Measurements from ENCODE around the gene MRPL21.

MRPL21 gene

GRCh38 chr11:68948496-68948895 lies 44.9 kb upstream of the MRPL21 start:
- Histone ChIP-seq H3K36me3 (ENCODE audit: control insufficient read depth in 1 of 2, insufficient read depth in 2 of 2, low read depth in 1 of 2, low read length in 2 of 2) (no peaks in the 10 kb centered on the region), H2BK12ac (ENCODE audit: low read length in 2 of 2) (no peak overlapping the region), H3K9ac (ENCODE audit: low read length) (no peak overlapping the region), H3K9me3 (ENCODE audit: control insufficient read depth, low read length) (no peaks in the 10 kb centered on the region), H2BK15ac (ENCODE audit: low read depth, poor library complexity, severe bottlenecking) (no peak overlapping the region), H4K8ac (ENCODE audit: low read length) (no peak overlapping the region), H3K27me3 (ENCODE audit: control insufficient read depth in 1 of 2, insufficient read depth in 1 of 2, low read length in 2 of 2) (peaks cover 0 to 11% of the 10 kb centered on the region in 2 experiments), H3K18ac (ENCODE audit: low read depth in 1 of 2, low read length in 2 of 2) (no peak overlapping the region), H3K4me2 (ENCODE audit: low read length, poor library complexity, severe bottlenecking) (no peak overlapping the region), H2BK5ac (ENCODE audit: low read depth, low read length, poor library complexity, severe bottlenecking) (no peak overlapping the region), H3K14ac (ENCODE audit: low read length in 2 of 2) (no peak overlapping the region), H3K4me1 (ENCODE audit: control insufficient read depth, insufficient read depth, low read depth, low read length) (peaks cover 5% of the 10 kb centered on the region), H2AFZ (ENCODE audit: low read depth, low read length) (no peak overlapping the region), H3K79me1 (replicated peaks; ENCODE audit: low read length, poor library complexity, severe bottlenecking) (no peaks in the 10 kb centered on the region), H3K23ac (ENCODE audit: low read length in 2 of 2) (no peak overlapping the region), H2AK5ac (ENCODE audit: low read length, severe bottlenecking) (no peak overlapping the region), H3K4ac (ENCODE audit: low read depth in 1 of 2, low read length in 2 of 2) (no peak overlapping the region), H4K91ac (ENCODE audit: low read length) (no peak overlapping the region), H3K4me3 (ENCODE audit: insufficient read depth in 1 of 2, low read depth in 1 of 2, low read length in 2 of 2) (no peak overlapping the region), H3K27ac (ENCODE audit: low read length, poor library complexity, severe bottlenecking) (no peak overlapping the region), H2BK120ac (ENCODE audit: low read depth, low read length) (no peak overlapping the region)
- peak; percentile 32 for DNase-seq
- 99% methylated on average over 1 of the region's 2 CpGs for WGBS

GRCh38 chr11:68947151-68947550 lies 43.5 kb upstream of the MRPL21 start:
- Histone ChIP-seq H3K27me3 (ENCODE audit: control insufficient read depth in 1 of 2, insufficient read depth in 1 of 2, low read length in 2 of 2) (peaks cover 0 to 11% of the 10 kb centered on the region in 2 experiments), H3K4me3 (ENCODE audit: insufficient read depth in 1 of 2, low read depth in 1 of 2, low read length in 2 of 2) (no peak overlapping the region), H2BK5ac (ENCODE audit: low read depth, low read length, poor library complexity, severe bottlenecking) (no peak overlapping the region), H2AK5ac (ENCODE audit: low read length, severe bottlenecking) (no peak overlapping the region), H3K9me3 (ENCODE audit: control insufficient read depth, low read length) (no peaks in the 10 kb centered on the region), H2BK12ac (ENCODE audit: low read length in 2 of 2) (no peak overlapping the region), H3K79me1 (replicated peaks; ENCODE audit: low read length, poor library complexity, severe bottlenecking) (no peaks in the 10 kb centered on the region), H4K8ac (ENCODE audit: low read length) (no peak overlapping the region), H3K18ac (ENCODE audit: low read depth in 1 of 2, low read length in 2 of 2) (no peak overlapping the region), H2BK15ac (ENCODE audit: low read depth, poor library complexity, severe bottlenecking) (no peak overlapping the region), H3K23ac (ENCODE audit: low read length in 2 of 2) (no peak overlapping the region), H2BK120ac (ENCODE audit: low read depth, low read length) (no peak overlapping the region), H3K4me1 (ENCODE audit: control insufficient read depth, insufficient read depth, low read depth, low read length) (peaks cover 5% of the 10 kb centered on the region), H3K4ac (ENCODE audit: low read depth in 1 of 2, low read length in 2 of 2) (no peak overlapping the region), H3K36me3 (ENCODE audit: control insufficient read depth in 1 of 2, insufficient read depth in 2 of 2, low read depth in 1 of 2, low read length in 2 of 2) (peaks cover 0 to 3% of the 10 kb centered on the region in 2 experiments), H2AFZ (ENCODE audit: low read depth, low read length) (no peak overlapping the region), H3K4me2 (ENCODE audit: low read length, poor library complexity, severe bottlenecking) (no peak overlapping the region), H4K91ac (ENCODE audit: low read length) (no peak overlapping the region), H3K27ac (ENCODE audit: low read length, poor library complexity, severe bottlenecking) (no peak overlapping the region), H3K14ac (ENCODE audit: low read length in 2 of 2) (no peak overlapping the region), H3K9ac (ENCODE audit: low read length) (peak overlapping the region; percentile 83)
- 75% methylated on average over 11 of the region's 11 CpGs for WGBS
- DNase-seq, result no peak

- H2BK5ac ChIP-seq (ENCODE audit: low read depth, low read length, poor library complexity, severe bottlenecking), result no peak overlapping the region
- 74% methylated on average over 16 of the region's 18 CpGs for WGBS
- no peak overlapping the region for H4K91ac ChIP-seq (ENCODE audit: low read length)
- peak overlapping the region; percentile 83 for H3K9ac ChIP-seq (ENCODE audit: low read length)
- no peak overlapping the region for H3K18ac ChIP-seq (ENCODE audit: low read depth in 1 of 2, low read length in 2 of 2)
- H2AFZ ChIP-seq (ENCODE audit: low read depth, low read length), result no peak overlapping the region
- H3K36me3 ChIP-seq (ENCODE audit: control insufficient read depth in 1 of 2, insufficient read depth in 2 of 2, low read depth in 1 of 2, low read length in 2 of 2), result peaks cover 0 to 8% of the 10 kb centered on the region in 2 experiments
- no peak overlapping the region for H2BK120ac ChIP-seq (ENCODE audit: low read depth, low read length)
- H3K23ac ChIP-seq (ENCODE audit: low read length in 2 of 2), result no peak overlapping the region
- no peaks in the 10 kb centered on the region for H3K79me1 ChIP-seq (replicated peaks; ENCODE audit: low read length, poor library complexity, severe bottlenecking)
- peak overlapping the region in 1 of 2 experiments; percentile 32 for H2BK12ac ChIP-seq (ENCODE audit: low read length in 2 of 2)
- no peak overlapping the region for H3K14ac ChIP-seq (ENCODE audit: low read length in 2 of 2)
- H3K4me2 ChIP-seq (ENCODE audit: low read length, poor library complexity, severe bottlenecking), result no peak overlapping the region
- H3K27me3 ChIP-seq (ENCODE audit: control insufficient read depth in 1 of 2, insufficient read depth in 1 of 2, low read length in 2 of 2), result peaks cover 0 to 11% of the 10 kb centered on the region in 2 experiments
- no peak overlapping the region for H4K8ac ChIP-seq (ENCODE audit: low read length)
- peaks cover 5% of the 10 kb centered on the region for H3K4me1 ChIP-seq (ENCODE audit: control insufficient read depth, insufficient read depth, low read depth, low read length)
- H3K4me3 ChIP-seq (ENCODE audit: insufficient read depth in 1 of 2, low read depth in 1 of 2, low read length in 2 of 2), result no peak overlapping the region
- H2BK15ac ChIP-seq (ENCODE audit: low read depth, poor library complexity, severe bottlenecking), result no peak overlapping the region
- H3K4ac ChIP-seq (ENCODE audit: low read depth in 1 of 2, low read length in 2 of 2), result no peak overlapping the region
- no peaks in the 10 kb centered on the region for H3K9me3 ChIP-seq (ENCODE audit: control insufficient read depth, low read length)
- no peak overlapping the region for H2AK5ac ChIP-seq (ENCODE audit: low read length, severe bottlenecking)
- no peak overlapping the region for H3K27ac ChIP-seq (ENCODE audit: low read length, poor library complexity, severe bottlenecking)
- DNase-seq, result peak; percentile 94
Observed at GRCh38 chr11:68946416-68947090, 42.9 kb upstream of the MRPL21 start.

GRCh38 chr11:68942751-68943271 lies 39.2 kb upstream of the MRPL21 start:
- Histone ChIP-seq H2AFZ (ENCODE audit: low read depth, low read length) (no peak overlapping the region), H4K91ac (ENCODE audit: low read length) (no peak overlapping the region), H2BK5ac (ENCODE audit: low read depth, low read length, poor library complexity, severe bottlenecking) (no peak overlapping the region), H3K4me2 (ENCODE audit: low read length, poor library complexity, severe bottlenecking) (no peak overlapping the region), H2AK5ac (ENCODE audit: low read length, severe bottlenecking) (no peak overlapping the region), H3K4me3 (ENCODE audit: insufficient read depth in 1 of 2, low read depth in 1 of 2, low read length in 2 of 2) (no peak overlapping the region), H3K18ac (ENCODE audit: low read depth in 1 of 2, low read length in 2 of 2) (no peak overlapping the region), H3K27ac (ENCODE audit: low read length, poor library complexity, severe bottlenecking) (no peak overlapping the region), H3K23ac (ENCODE audit: low read length in 2 of 2) (no peak overlapping the region), H2BK120ac (ENCODE audit: low read depth, low read length) (no peak overlapping the region), H3K14ac (ENCODE audit: low read length in 2 of 2) (no peak overlapping the region), H3K4ac (ENCODE audit: low read depth in 1 of 2, low read length in 2 of 2) (no peak overlapping the region), H4K8ac (ENCODE audit: low read length) (no peak overlapping the region), H3K79me1 (replicated peaks; ENCODE audit: low read length, poor library complexity, severe bottlenecking) (no peaks in the 10 kb centered on the region), H3K27me3 (ENCODE audit: control insufficient read depth in 1 of 2, insufficient read depth in 1 of 2, low read length in 2 of 2) (no peaks in the 10 kb centered on the region), H3K4me1 (ENCODE audit: control insufficient read depth, insufficient read depth, low read depth, low read length) (peaks cover 6% of the 10 kb centered on the region), H2BK15ac (ENCODE audit: low read depth, poor library complexity, severe bottlenecking) (no peak overlapping the region), H2BK12ac (ENCODE audit: low read length in 2 of 2) (no peak overlapping the region), H3K9ac (ENCODE audit: low read length) (no peak overlapping the region), H3K36me3 (ENCODE audit: control insufficient read depth in 1 of 2, insufficient read depth in 2 of 2, low read depth in 1 of 2, low read length in 2 of 2) (peaks cover 27 to 38% of the 10 kb centered on the region in 2 experiments), H3K9me3 (ENCODE audit: control insufficient read depth, low read length) (no peaks in the 10 kb centered on the region)
- WGBS, result 87% methylated on average over 9 of the region's 9 CpGs
- DNase-seq, result no peak

All from mesenchymal stem cell (in vitro differentiated cells and primary cell).